GM12872 (cell line): ENCODE data around the gene RSPH3.

Source experiments
- CTCF ChIP-seq: IDR thresholded peaks from 3 replicates; pipeline ENCODE4 v1.5.1; 2011; ENCODE audit warnings: low read depth, mild to moderate bottlenecking, low read length, moderate library complexity; ENCODE audit not compliant: insufficient read depth

The RSPH3 gene

DNA sequence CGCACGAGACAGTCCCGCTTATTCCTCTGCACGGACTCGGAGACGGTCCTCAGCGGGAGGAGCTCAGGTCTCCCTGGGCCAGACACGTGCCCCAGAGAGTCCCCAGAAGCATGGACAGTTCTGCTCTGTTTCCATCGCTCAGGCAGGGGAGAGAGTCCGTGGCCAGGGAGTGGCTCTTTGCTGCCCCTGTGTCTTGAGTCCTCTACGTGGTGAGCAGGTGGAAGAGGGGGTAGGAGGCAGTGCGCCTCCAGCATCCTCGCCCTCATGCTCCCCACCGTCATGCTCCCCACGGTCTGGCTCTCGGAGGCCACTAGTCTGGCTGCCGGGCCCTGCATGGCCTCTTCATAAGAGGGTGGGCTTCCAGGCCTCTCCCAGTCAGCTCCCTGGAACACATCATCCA is 35.9 kb upstream of the RSPH3 start:
- no peak for TF ChIP-seq CTCF

DNA sequence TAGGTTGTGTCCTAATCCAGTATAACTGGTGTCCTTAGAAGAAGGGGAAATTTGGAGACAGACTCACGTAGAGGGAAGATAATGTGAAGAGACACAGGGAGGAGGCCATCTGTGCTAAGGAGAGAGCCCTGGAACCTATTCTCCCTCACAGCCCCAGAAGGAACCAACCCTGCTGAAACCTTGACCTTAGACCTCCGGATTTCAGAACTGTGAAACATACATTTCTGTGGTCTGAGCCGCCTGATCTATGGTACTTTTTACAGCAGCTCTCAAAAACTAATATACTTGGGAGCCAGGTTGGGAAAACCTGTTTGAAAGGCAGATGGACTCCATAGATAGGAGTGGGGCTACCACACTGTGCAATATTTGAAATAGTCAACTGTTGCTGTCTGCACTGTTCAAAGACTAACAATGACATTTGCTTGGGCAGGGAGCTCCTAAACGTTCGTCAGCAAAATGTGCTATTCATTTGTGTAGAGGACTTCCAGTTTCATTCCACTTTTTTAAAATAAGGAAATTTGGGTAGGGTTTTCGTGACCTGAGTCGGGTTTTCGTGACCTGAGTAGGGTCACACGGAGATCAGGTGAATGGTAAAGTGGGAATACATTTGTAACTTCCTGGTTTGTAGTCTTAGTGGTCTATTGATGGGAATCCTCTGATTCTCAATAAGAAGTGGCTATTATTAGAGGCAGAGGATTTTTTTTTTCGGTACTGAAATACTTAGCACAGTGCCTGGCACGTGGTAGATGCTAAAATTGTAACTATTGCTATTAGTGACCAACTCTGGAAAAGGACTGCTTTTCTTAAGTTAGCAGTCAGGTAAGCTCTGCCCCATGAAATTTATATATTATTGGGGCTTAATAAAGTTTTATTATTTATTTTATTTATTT is 33.4 kb upstream of the RSPH3 start:
- TF ChIP-seq CTCF = no peak

DNA sequence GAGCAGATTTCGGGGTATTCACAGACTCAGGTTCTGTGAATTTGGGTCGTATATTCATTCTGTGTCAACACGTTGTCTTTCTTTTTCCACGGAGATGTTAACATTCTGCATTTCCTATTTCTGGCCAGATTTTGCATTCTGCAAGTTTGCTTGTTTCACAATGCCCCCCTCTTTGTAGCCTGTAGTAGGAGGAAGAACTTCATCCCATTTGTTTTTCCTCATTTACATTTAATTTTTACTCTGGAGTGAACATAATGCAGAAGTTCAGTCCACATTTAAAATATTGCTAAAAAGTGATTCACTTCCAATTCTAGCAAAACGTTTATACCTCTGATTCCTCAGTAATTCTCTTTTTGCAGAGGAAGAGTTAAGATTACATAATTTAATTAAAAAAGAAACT is 31.8 kb upstream of the RSPH3 start:
- no peak for TF ChIP-seq CTCF

- TF ChIP-seq CTCF = no peak
Measured at GRCh38 chr6:159030168-159030567, 30.2 kb upstream of the RSPH3 start.

- no peak for TF ChIP-seq CTCF
Measured at GRCh38 chr6:159023893-159024292, 23.9 kb upstream of the RSPH3 start.

DNA sequence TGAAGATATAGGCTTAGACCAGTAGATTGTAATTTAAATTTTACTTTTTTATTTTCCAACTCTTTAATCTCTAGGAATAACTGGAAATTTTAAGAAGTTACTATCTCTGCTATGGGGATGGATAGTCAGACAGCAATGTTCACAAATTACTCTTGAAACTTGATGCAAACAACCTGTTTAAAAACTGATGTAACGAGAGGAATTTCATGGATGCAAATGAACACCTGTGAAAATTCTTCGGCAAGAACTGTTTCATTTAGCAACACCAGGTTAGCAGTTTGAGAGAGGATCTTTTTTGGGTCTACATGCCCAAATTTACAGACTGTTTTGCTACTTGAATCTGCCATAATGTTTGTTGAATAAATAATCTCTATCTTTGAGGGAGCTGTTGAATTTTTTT is 20.0 kb upstream of the RSPH3 start:
- TF ChIP-seq CTCF = no peak

DNA sequence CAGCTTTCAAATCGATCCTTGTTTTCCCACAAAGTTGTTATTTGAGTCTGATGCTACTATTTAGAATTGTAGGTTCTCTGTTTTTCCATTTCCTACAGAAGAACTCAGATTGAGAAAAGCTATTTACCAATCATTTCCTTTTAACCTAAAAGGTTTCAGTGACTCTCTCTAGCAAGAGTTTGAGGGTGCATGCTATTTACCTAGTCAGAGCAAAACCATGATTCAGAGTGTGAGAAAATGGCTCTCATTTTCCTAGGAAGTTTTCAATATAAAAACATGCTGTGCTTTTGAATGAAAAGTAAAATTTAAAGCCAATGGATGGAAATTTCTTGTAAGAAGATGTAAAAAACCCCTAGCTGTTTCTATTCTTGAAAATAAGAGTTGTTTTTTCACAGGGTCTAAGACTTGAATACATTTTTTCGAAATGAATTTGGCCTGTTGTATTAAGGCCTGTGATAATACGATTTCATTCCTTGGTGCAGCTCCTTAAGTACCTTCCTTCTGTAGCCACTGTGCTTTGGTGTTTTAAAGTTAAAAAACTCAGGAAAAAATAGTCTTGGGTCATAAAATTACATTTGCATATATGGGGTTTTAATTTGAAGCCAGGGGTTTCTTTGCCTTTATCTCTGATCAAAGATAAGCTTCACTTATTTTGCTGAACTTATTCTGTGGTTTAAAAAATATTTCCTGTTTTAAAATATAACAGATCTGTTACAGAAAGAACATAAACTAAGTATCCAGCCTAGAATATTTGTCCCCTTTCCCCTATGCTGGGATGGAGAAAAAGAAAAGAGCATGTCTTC is 18.0 kb upstream of the RSPH3 start:
- TF ChIP-seq CTCF = no peak
